Subcutaneous abdominal adipose tissue (tissue), 5 donors: Measurements from ENCODE around the gene TM4SF4.

Experiments
- H3K27ac ChIP-seq: one replicate; pipeline ENCODE4 v1.7.0; 2013; ENCODE audit warnings: low read depth, mild to moderate bottlenecking, inconsistent platforms, low read length, moderate library complexity
- H3K27me3 ChIP-seq, 5 donors: one replicate each; pipeline ENCODE4 v1.7.0; 2013; ENCODE audit warnings: low read length in 5 of 5, inconsistent platforms in 1 of 5; ENCODE audit not compliant: control insufficient read depth in 5 of 5, insufficient read depth in 4 of 5
- H3K36me3 ChIP-seq, 5 donors: one replicate each; pipeline ENCODE4 v1.7.0; 2013; ENCODE audit warnings: low read length in 5 of 5; ENCODE audit not compliant: control insufficient read depth in 5 of 5, insufficient read depth in 5 of 5
- H3K4me1 ChIP-seq, 5 donors: one replicate each; pipeline ENCODE4 v1.7.0; 2013; ENCODE audit warnings: low read length in 5 of 5, mild to moderate bottlenecking in 3 of 5, moderate library complexity in 1 of 5; ENCODE audit not compliant: control insufficient read depth in 5 of 5, insufficient read depth in 5 of 5
- H3K4me3 ChIP-seq, 5 donors: one replicate each; pipeline ENCODE4 v1.7.0; 2013; ENCODE audit warnings: low read length in 5 of 5, low read depth in 1 of 5
- H3K9ac ChIP-seq, 5 donors: one replicate each; pipeline ENCODE4 v1.7.0; 2013; ENCODE audit warnings: low read length in 5 of 5, mild to moderate bottlenecking in 4 of 5, moderate library complexity in 3 of 5
- H3K9me3 ChIP-seq, 5 donors: one replicate each; pipeline ENCODE4 v1.7.0; 2013; ENCODE audit warnings: low read length in 5 of 5; ENCODE audit not compliant: control insufficient read depth in 5 of 5
- donor health status: healthy.
- donor health status: healthy.
- donor health status: healthy.
- donor health status: healthy.
- donor health status: healthy.

Gene TM4SF4

GRCh38 chr3:149465351-149465883 lies 9.1 kb upstream of the TM4SF4 start:
- Histone ChIP-seq H3K27me3 (no peaks in the 10 kb centered on the region), H3K9me3 (no peaks in the 10 kb centered on the region), H3K27ac (no peak overlapping the region), H3K36me3 (no peaks in the 10 kb centered on the region), H3K4me3 (no peak overlapping the region), H3K9ac (no peak overlapping the region), H3K4me1 (peaks cover 0 to 15% (median 12%) of the 10 kb centered on the region in 5 donors)

- no peak overlapping the region for H3K9ac ChIP-seq
- H3K27ac ChIP-seq: no peak overlapping the region
- H3K27me3 ChIP-seq: no peaks in the 10 kb centered on the region
- peaks cover 0 to 15% (median 12%) of the 10 kb centered on the region in 5 donors for H3K4me1 ChIP-seq
- H3K9me3 ChIP-seq: no peaks in the 10 kb centered on the region
- no peak overlapping the region for H3K4me3 ChIP-seq
- H3K36me3 ChIP-seq: no peaks in the 10 kb centered on the region
Measured at GRCh38 chr3:149466192-149466591, 8.3 kb upstream of the TM4SF4 start.

GRCh38 chr3:149468504-149469212 lies 5.8 kb upstream of the TM4SF4 start:
- H3K9ac ChIP-seq: no peak overlapping the region
- H3K27ac ChIP-seq: no peak overlapping the region
- no peaks in the 10 kb centered on the region for H3K36me3 ChIP-seq
- no peaks in the 10 kb centered on the region for H3K9me3 ChIP-seq
- no peak overlapping the region for H3K4me3 ChIP-seq
- no peaks in the 10 kb centered on the region for H3K27me3 ChIP-seq
- H3K4me1 ChIP-seq: peaks cover 0 to 16% (median 13%) of the 10 kb centered on the region in 5 donors

GRCh38 chr3:149470381-149470780 lies 4.1 kb upstream of the TM4SF4 start:
- Histone ChIP-seq H3K36me3 (no peaks in the 10 kb centered on the region), H3K27ac (no peak overlapping the region), H3K9ac (no peak overlapping the region), H3K9me3 (no peaks in the 10 kb centered on the region), H3K27me3 (no peaks in the 10 kb centered on the region), H3K4me3 (no peak overlapping the region), H3K4me1 (peaks cover 0 to 16% (median 12%) of the 10 kb centered on the region in 5 donors)

- Histone ChIP-seq H3K27me3 (no peaks in the 10 kb centered on the region), H3K9me3 (no peaks in the 10 kb centered on the region), H3K27ac (no peak overlapping the region), H3K36me3 (no peaks in the 10 kb centered on the region), H3K4me1 (peaks cover 0 to 8% (median 0%) of the 10 kb centered on the region in 5 donors), H3K9ac (no peak overlapping the region), H3K4me3 (no peak overlapping the region)
Measured at GRCh38 chr3:149472030-149472797, 2.3 kb upstream of the TM4SF4 start.

GRCh38 chr3:149473357-149474249 lies 894 bp upstream of the TM4SF4 start:
- no peak overlapping the region for H3K4me3 ChIP-seq
- H3K36me3 ChIP-seq: no peaks in the 10 kb centered on the region
- H3K4me1 ChIP-seq: peaks cover 0 to 8% (median 0%) of the 10 kb centered on the region in 5 donors
- H3K9ac ChIP-seq: no peak overlapping the region
- H3K27ac ChIP-seq: no peak overlapping the region
- no peaks in the 10 kb centered on the region for H3K9me3 ChIP-seq
- H3K27me3 ChIP-seq: no peaks in the 10 kb centered on the region

GRCh38 chr3:149475451-149476060 lies 1.1 kb downstream of the TM4SF4 start:
- H3K27me3 ChIP-seq: no peaks in the 10 kb centered on the region
- H3K9ac ChIP-seq: no peak overlapping the region
- H3K27ac ChIP-seq: no peak overlapping the region
- peaks cover 0 to 18% (median 6%) of the 10 kb centered on the region in 5 donors for H3K4me1 ChIP-seq
- no peaks in the 10 kb centered on the region for H3K9me3 ChIP-seq
- H3K4me3 ChIP-seq: no peak overlapping the region
- no peaks in the 10 kb centered on the region for H3K36me3 ChIP-seq

GRCh38 chr3:149476225-149476624 lies 1.7 kb downstream of the TM4SF4 start:
- Histone ChIP-seq H3K9ac (no peak overlapping the region), H3K36me3 (no peaks in the 10 kb centered on the region), H3K27ac (no peak overlapping the region), H3K4me1 (peaks cover 0 to 18% (median 6%) of the 10 kb centered on the region in 5 donors), H3K27me3 (no peaks in the 10 kb centered on the region), H3K4me3 (no peak overlapping the region), H3K9me3 (no peaks in the 10 kb centered on the region)

- H3K4me1 ChIP-seq: peaks cover 0 to 12% (median 6%) of the 10 kb centered on the region in 5 donors
- no peaks in the 10 kb centered on the region for H3K27me3 ChIP-seq
- H3K9me3 ChIP-seq: no peaks in the 10 kb centered on the region
- peak overlapping the region in 1 of 5 donors; percentile 10 for H3K9ac ChIP-seq
- no peak overlapping the region for H3K4me3 ChIP-seq
- H3K36me3 ChIP-seq: no peaks in the 10 kb centered on the region
- H3K27ac ChIP-seq: peak overlapping the region; percentile 27
Measured at GRCh38 chr3:149479621-149480325, 5.3 kb downstream of the TM4SF4 start.
